K562 (cell line): ENCODE data around the gene UBA52. TPM values are rescaled to one million over a fixed set of nuclear protein-coding genes. Genes with fewer than 3 reads are reported as not detected.

Experiments
- ADNP ChIP-seq: fragments of 200-800 bp; sonication (Bioruptor generic); IDR thresholded peaks from 2 replicates; pipeline ENCODE4 v1.6.1; 2016; ENCODE audit warnings: missing genetic modification characterization, missing compliant biosample characterization
- ARID3A ChIP-seq: IDR thresholded peaks from 2 replicates; pipeline ENCODE4 v1.6.1; 2012; ENCODE audit warnings: low read depth, low read length, improper control_type of control experiment, borderline replicate concordance
- ATF7 ChIP-seq: fragments of 450-650 bp; IDR thresholded peaks from 2 replicates; pipeline ENCODE4 v1.7.1; 2014; ENCODE audit warnings: mild to moderate bottlenecking, moderate library complexity
- DIDO1 ChIP-seq: fragments of 450-650 bp; IDR thresholded peaks from 2 replicates; pipeline ENCODE4 v1.6.1; 2016; ENCODE audit warnings: low read depth, missing biosample characterization, missing genetic modification characterization
- ELK3 ChIP-seq: fragments of 450-650 bp; formaldehyde crosslinking; IDR thresholded peaks from 2 replicates; pipeline ENCODE4 v1.4.0; 2020; ENCODE audit warnings: mild to moderate bottlenecking
- EP400 ChIP-seq: fragments of 450-650 bp; IDR thresholded peaks from 2 replicates; pipeline ENCODE4 v1.6.1; 2017; ENCODE audit warnings: antibody characterized with exemption, mild to moderate bottlenecking, moderate library complexity
- FOS ChIP-seq: IDR thresholded peaks from 3 replicates; pipeline ENCODE4 v1.6.1; 2011; ENCODE audit not compliant: insufficient read length; ENCODE audit errors: extremely low read depth
- FOXJ3 ChIP-seq: sonication (generic); formaldehyde crosslinking; IDR thresholded peaks from 2 replicates; pipeline ENCODE4 v1.4.0; 2020; ENCODE audit warnings: mild to moderate bottlenecking, missing genetic modification reagents
- FOXK2 ChIP-seq, 2 experiments: fragments of 450-650 bp; IDR thresholded peaks in 1 of 2; conservative IDR thresholded peaks in 1 of 2; 2 replicates each; pipeline ENCODE4 v1.6.1; 2016; ENCODE audit warnings: low read depth in 2 of 2, mild to moderate bottlenecking in 1 of 2
- KAT8 ChIP-seq: fragments of 450-650 bp; IDR thresholded peaks from 2 replicates; pipeline ENCODE4 v1.6.1; 2016; ENCODE audit warnings: low read depth, mild to moderate bottlenecking
- MLLT1 ChIP-seq, 2 experiments: fragments of 450-650 bp; IDR thresholded peaks; 2 replicates each; pipeline ENCODE4 v1.6.1; 2016
- NBN ChIP-seq: fragments of 450-650 bp; IDR thresholded peaks from 2 replicates; pipeline ENCODE4 v1.6.1; 2016; ENCODE audit warnings: low read depth, mild to moderate bottlenecking
- NELFE ChIP-seq: IDR thresholded peaks from 2 replicates; pipeline ENCODE4 v1.6.1; 2011; ENCODE audit warnings: mild to moderate bottlenecking; ENCODE audit not compliant: insufficient read depth, insufficient read length
- NFIC ChIP-seq: fragments of 450-650 bp; IDR thresholded peaks from 2 replicates; pipeline ENCODE4 v1.6.1; 2017; ENCODE audit warnings: mild to moderate bottlenecking, inconsistent platforms
- POLR3G ChIP-seq: IDR thresholded peaks from 2 replicates; pipeline ENCODE4 v1.6.1; 2011; ENCODE audit not compliant: insufficient read length, insufficient replicate concordance; ENCODE audit errors: extremely low read depth
- SMARCB1 ChIP-seq: IDR thresholded peaks from 2 replicates; pipeline ENCODE4 v1.6.1; 2011; ENCODE audit warnings: improper control_type of control experiment, low read depth; ENCODE audit not compliant: insufficient read length
- TEAD4 ChIP-seq, 2 experiments: sonication (generic) in 1 of 2; formaldehyde crosslinking in 1 of 2; IDR thresholded peaks; 2 replicates each; pipeline versions ENCODE4 v1.6.1 to v1.8.0; 2012 to 2022; ENCODE audit warnings: borderline replicate concordance in 1 of 2, inconsistent platforms in 1 of 2, low read length in 1 of 2, mild to moderate bottlenecking in 1 of 2, missing genetic modification reagents in 1 of 2
- XRCC4 ChIP-seq: IDR thresholded peaks from one replicate; pipeline ENCODE4 v1.6.1; 2011; ENCODE audit not compliant: insufficient read depth, insufficient read length; ENCODE audit errors: extremely low read depth
- ZBTB7A ChIP-seq: IDR thresholded peaks from 2 replicates; pipeline ENCODE4 v1.6.1; 2011; ENCODE audit warnings: low read depth, mild to moderate bottlenecking, low read length, moderate library complexity, borderline replicate concordance; ENCODE audit not compliant: control insufficient read depth
- ZNF12 ChIP-seq: sonication (generic); formaldehyde crosslinking; IDR thresholded peaks from 2 replicates; pipeline ENCODE4 v1.4.0; 2020; ENCODE audit warnings: mild to moderate bottlenecking, missing genetic modification reagents
- ZNF143 ChIP-seq: sonication (generic); formaldehyde crosslinking; IDR thresholded peaks from 2 replicates; pipeline ENCODE4 v1.9.0; 2022; ENCODE audit warnings: mild to moderate bottlenecking, missing genetic modification reagents
- ZNF445 ChIP-seq: fragments of 250-450 bp; sonication (Bioruptor Pico); IDR thresholded peaks from 2 replicates; pipeline ENCODE4 v1.4.0; 2020; ENCODE audit warnings: low read depth, mild to moderate bottlenecking, moderate library complexity
- polyA plus RNA-seq, 8 experiments: library from polyadenylated mRNA; depleted of rRNA in 4 of 8; stranded (reverse) in 5 of 8; unstranded in 3 of 8; fragments of >200 nt; fragmentation: Nextera tagmentation in 2 of 8; fragmentation: Illumina TruSeq in 1 of 8; extraction: Ambion mirVana in 2 of 8; extraction: Trizol in 1 of 8; gene quantifications; 2 replicates each; pipeline versions ENCODE4 v1.2.1 to v1.2.3, GENCODE V29; 2011 to 2014; ENCODE audit warnings: inconsistent platforms in 1 of 8, missing spikeins in 1 of 8
- total RNA-seq, 7 experiments: library from RNA; depleted of rRNA in 6 of 7; stranded (reverse); fragments of >200 nt in 6 of 7; fragmentation: Illumina TruSeq in 2 of 7; extraction: Trizol in 2 of 7; gene quantifications; 2 replicates each; pipeline versions ENCODE4 v1.2.1 to v1.2.3, GENCODE V29; 2011 to 2021; ENCODE audit warnings: low replicate concordance in 1 of 7
- TF ChIP-seq, protein P1 (sequence below): fragments of 450-650 bp; IDR thresholded peaks from 2 replicates; pipeline ENCODE4 v1.6.1; 2016; ENCODE audit warnings: low read depth, mild to moderate bottlenecking, moderate library complexity

UBA52 gene
- total and polyA plus RNA-seq, 9 of the 15 experiments (the other 6 are each of a cell fraction or from before 2014, with no cell fraction given), result 1,110 to 2,751 (median 1,733) TPM

- TF ChIP-seq ELK3 (CRISPR knock-in tag) (no peak), FOXK2 (conservative IDR thresholded peaks at IDR 0.05 in 1 of 2, IDR thresholded peaks at IDR 0.05 in 1 of 2; ENCODE audit: low read depth in 2 of 2) (peak; percentile 19 to 33; a peak in 2 of 4 replicates), NBN (0 out of 2 replicates have a peak, but pooled peaks have one; percentile 25), EP400 (peak; percentile 16), XRCC4 (no peak), KAT8 (no peak), NELFE (no peak), FOS (no peak), NFIC (no peak), POLR3G (no peak), SMARCB1 (no peak), TEAD4 (IDR thresholded peaks at IDR 0.05; ENCODE audit: low read length) (0 out of 2 replicates have a peak, but pooled peaks have one; percentile 16), TEAD4 (CRISPR knock-in tag; IDR thresholded peaks at IDR 0.05; ENCODE audit: borderline replicate concordance) (no peak), ZNF12 (CRISPR knock-in tag) (no peak), ZNF445 (CRISPR knock-in tag) (no peak), ATF7 (peak; percentile 86), FOXJ3 (CRISPR knock-in tag) (no peak), ARID3A (no peak), MLLT1 (IDR thresholded peaks at IDR 0.05) (no peak), ZBTB7A (peak; percentile 55; the same call in 1 of the 2 replicates), ZNF143 (no peak), DIDO1 (tag) (no peak), ADNP (tag) (peak; percentile 58; the same call in 1 of the 2 replicates)
- TF ChIP-seq, protein P1, sequence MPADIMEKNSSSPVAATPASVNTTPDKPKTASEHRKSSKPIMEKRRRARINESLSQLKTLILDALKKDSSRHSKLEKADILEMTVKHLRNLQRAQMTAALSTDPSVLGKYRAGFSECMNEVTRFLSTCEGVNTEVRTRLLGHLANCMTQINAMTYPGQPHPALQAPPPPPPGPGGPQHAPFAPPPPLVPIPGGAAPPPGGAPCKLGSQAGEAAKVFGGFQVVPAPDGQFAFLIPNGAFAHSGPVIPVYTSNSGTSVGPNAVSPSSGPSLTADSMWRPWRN, result no peak
These were observed 18.9 kb downstream of the UBA52 start (continued) for GRCh38 chr19:18590273-18591272.
